ENCODE data around the gene PPT1. TPM values are rescaled to one million over a fixed set of nuclear protein-coding genes. Genes with fewer than 3 reads are reported as not detected.

The PPT1 gene
- polyA plus RNA-seq, 1 of the 3 experiments (the other 2 are of a cell fraction) = 26.0 TPM

DNA sequence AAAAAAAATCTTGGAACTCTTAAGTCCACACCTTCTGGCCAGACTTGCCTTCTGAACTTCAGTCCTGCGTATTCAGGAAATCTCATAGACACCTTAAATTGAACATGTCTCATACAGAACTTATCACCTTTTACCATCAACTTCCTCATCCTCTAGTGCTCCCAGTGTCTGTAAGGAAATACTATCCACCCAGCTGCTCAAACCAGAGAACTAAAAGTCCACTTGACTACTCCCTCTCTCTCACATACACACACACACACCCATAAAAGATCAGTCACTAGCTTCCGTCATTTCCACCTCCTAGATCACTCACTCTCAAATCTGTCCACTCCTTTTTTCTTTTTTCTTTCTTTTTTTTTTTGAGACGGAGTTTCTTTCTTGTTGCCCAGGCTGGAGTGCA is 67.4 kb downstream of the PPT1 start:
- TF ChIP-seq FOXJ3 (CRISPR knock-in tag; IDR thresholded peaks at IDR 0.05) (no peak), TCF12 (IDR thresholded peaks at IDR 0.05) (no peak), ELF1 (IDR thresholded peaks at IDR 0.05) (no peak), MAX (IDR thresholded peaks at IDR 0.05; ENCODE audit: low read depth) (no peak), ZBTB33 (IDR thresholded peaks at IDR 0.05; ENCODE audit: borderline replicate concordance, low read depth) (no peak), SMC3 (IDR thresholded peaks at IDR 0.05; ENCODE audit: low read depth, low read length) (no peak), GATA2 (CRISPR knock-in tag; IDR thresholded peaks at IDR 0.05) (no peak), JUND (IDR thresholded peaks at IDR 0.05) (no peak), RFX5 (IDR thresholded peaks at IDR 0.05; ENCODE audit: low read length) (no peak), PBX3 (IDR thresholded peaks at IDR 0.05) (no peak), REST (IDR thresholded peaks at IDR 0.05; ENCODE audit: low read depth, low read length) (no peak), TAF1 (IDR thresholded peaks at IDR 0.05; ENCODE audit: borderline replicate concordance, low read depth, low read length) (no peak), USF1 (IDR thresholded peaks at IDR 0.05; ENCODE audit: borderline replicate concordance, low read depth) (no peak), RAD21 (IDR thresholded peaks at IDR 0.05; ENCODE audit: low read length) (no peak), GABPA (IDR thresholded peaks at IDR 0.05; ENCODE audit: low read depth) (no peak), MEF2A (IDR thresholded peaks at IDR 0.05; ENCODE audit: borderline replicate concordance, low read depth) (no peak), IRF3 (IDR thresholded peaks at IDR 0.05; ENCODE audit: low read depth, low read length) (no peak)
- H3K4me2 ChIP-seq = no peak overlapping the region
- POLR2A ChIA-PET = no interaction called here
- H3K27ac ChIP-seq (ENCODE audit: low read depth in 2 of 2, low read length in 1 of 2) = no peak overlapping the region
- H3K4me1 ChIP-seq (ENCODE audit: control insufficient read depth in 1 of 2, insufficient read depth in 2 of 2, low read depth in 1 of 2, low read length in 1 of 2) = peaks cover 5 to 13% of the 10 kb centered on the region in 2 experiments; a peak in 2 of 4 replicates
- no peaks in the 10 kb centered on the region for H3K79me2 ChIP-seq (ENCODE audit: insufficient read depth)
- H3K36me3 ChIP-seq (replicated peaks in 1 of 2; ENCODE audit: control insufficient read depth in 1 of 2, insufficient read depth in 2 of 2, low read length in 1 of 2) = no peaks in the 10 kb centered on the region
- peaks cover 15% of the 10 kb centered on the region for H3F3A ChIP-seq (replicated peaks; ENCODE audit: insufficient read depth)
- no peak overlapping the region for H2AFZ ChIP-seq (ENCODE audit: low read depth)
- H3K4me3 ChIP-seq (ENCODE audit: low read depth in 2 of 2, low read length in 1 of 2) = no peak overlapping the region
- H3K9me2 ChIP-seq = no peaks in the 10 kb centered on the region
- H3K27me3 ChIP-seq (ENCODE audit: insufficient read depth) = no peaks in the 10 kb centered on the region
- DNase-seq = no peak
- CTCF ChIA-PET = interaction anchor here (1.5 to 6.5 kb wide), 2 partner anchors 13 to 110 kb away, joined by 4 to 74 read pairs; no protein-coding TSS in a partner anchor
- H3K9ac ChIP-seq = no peak overlapping the region
- no peaks in the 10 kb centered on the region for H3K9me3 ChIP-seq
- WGBS (ENCODE audit: low lambda C conversion rate) = 88% methylated on average over 3 of the region's 3 CpGs
- no peaks in the 10 kb centered on the region for H4K20me1 ChIP-seq (ENCODE audit: insufficient read depth)

All from SK-N-SH (cell line).